Right lung (tissue), 5 donors: ENCODE results near the gene PPP2R3B. TPM values are rescaled to one million over a fixed set of nuclear protein-coding genes. Genes with fewer than 3 reads are reported as not detected.
"Not testable (repeated sequence)": the region's sequence is repeated elsewhere in the genome, so short reads cannot be mapped to it uniquely, and the experiment has no call there.

ENCODE experiments used
- DNase-seq, 2 donors: peaks; one replicate each; pipeline ENCODE4 v3.0.0-alpha.2; 2013
- polyA plus RNA-seq, 5 donors: library from polyadenylated mRNA; unstranded; fragments of 120-200 nt; gene quantifications; one replicate each; pipeline versions ENCODE4 v1.2.1 to v1.2.3, GENCODE V29; 2013; ENCODE audit warnings: inconsistent platforms in 1 of 5, low replicate concordance in 1 of 5; ENCODE audit not compliant: insufficient read length in 5 of 5, insufficient read depth in 1 of 5

Gene PPP2R3B
- polyA plus RNA-seq, 5 donors: 13.9 to 36.2 (median 23.5) TPM

DNA sequence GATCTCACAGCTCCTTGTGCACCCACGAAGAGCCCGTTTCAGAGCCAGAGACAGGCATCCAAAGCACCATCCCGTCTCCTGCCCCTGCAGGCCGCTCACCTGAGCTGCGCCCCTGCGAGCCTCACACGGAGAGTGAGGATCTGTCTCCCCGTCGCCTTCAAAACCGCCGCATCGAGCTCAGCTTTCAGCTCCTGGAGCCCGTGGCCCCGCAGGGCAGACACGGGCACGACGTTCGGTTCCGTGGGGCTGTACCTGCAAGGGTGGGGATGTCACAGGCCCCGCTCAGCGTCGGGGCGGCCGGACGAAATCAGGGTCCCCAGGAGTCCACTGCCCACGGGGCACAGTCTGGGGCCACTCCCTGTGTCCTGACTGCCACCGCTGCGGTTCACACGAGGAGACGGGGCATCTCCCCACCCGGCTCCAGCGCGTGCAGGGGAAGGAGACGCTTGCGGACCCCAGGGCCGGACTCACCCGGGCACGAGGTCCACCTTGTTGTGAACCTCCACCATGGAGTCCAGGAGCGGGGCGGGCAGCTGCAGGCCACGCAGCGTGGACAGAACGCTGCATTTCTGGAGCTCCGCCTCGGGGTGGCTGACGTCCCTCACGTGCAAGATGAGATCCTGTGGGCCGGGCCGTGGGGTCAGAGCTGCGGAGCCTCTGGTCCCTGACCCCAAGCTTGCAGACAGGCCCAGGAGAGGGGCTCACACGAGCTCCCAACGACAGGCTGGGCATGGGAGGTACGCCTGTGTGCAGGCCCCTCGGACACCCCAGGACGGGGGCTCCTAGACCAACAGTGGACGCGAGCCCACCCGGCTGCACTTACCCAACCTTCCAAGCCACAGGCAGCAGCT lies 79.2 kb downstream of the PPP2R3B start:
- no peak for DNase-seq

DNA sequence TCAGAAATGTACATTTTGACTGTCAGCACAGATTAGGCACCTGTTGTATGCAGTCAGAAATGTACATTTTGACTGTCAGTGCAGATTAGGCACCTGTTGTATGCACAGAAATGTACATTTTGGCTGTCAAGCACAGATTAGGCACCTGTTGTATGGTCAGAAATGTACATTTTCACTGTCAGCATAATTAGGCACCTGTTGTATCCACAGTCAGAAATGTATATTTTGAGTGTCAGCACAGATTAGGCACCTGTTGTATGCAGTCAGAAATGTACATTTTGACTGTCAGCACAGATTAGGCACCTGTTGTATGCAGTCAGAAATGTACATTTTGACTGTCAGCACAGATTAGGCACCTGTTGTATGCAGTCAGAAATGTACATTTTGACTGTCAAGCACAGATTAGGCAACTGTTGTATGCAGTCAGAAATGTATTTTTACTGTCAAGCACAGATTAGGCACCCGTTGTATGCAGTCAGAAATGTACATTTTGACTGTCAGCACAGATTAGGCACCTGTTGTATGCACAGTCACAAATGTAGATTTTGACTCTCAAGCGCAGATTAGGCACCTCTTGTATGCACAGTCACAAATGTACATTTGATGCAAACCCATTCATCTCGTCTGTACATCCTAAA lies 80.0 kb downstream of the PPP2R3B start:
- not testable (repeated sequence) for DNase-seq

DNA sequence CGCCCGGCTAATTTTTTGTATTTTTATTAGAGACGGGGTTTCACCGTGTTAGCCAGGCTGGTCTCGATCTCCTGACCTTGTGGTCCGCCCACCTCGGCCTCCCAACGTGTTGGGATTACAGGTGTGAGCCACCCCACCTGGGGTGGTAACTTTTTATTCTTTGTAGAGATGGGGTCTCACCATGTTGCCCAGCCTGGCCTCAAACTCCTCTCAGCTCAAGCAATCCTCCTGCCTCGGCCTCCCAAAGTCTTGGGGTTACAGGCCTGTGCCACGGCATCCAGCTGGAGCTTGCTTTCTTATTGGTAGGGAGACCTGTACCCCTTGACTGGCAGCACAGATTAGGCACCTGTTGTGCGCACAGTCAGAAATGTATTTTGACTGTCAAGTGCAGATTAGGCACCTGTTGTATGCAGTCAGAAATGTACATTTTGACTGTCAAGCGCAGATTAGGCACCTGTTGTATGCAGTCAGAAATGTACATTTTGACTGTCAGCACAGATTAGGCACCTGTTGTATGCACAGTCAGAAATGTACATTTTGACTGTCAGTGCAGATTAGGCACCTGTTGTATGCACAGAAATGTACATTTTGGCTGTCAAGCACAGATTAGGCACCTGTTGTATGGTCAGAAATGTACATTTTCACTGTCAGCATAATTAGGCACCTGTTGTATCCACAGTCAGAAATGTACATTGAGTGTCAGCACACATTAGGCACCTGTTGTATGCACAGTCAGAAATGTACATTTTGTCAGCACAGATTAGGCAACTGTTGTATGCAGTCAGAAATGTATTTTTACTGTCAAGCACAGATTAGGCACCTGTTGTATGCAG lies 80.7 kb downstream of the PPP2R3B start:
- DNase-seq: not testable (repeated sequence)

DNA sequence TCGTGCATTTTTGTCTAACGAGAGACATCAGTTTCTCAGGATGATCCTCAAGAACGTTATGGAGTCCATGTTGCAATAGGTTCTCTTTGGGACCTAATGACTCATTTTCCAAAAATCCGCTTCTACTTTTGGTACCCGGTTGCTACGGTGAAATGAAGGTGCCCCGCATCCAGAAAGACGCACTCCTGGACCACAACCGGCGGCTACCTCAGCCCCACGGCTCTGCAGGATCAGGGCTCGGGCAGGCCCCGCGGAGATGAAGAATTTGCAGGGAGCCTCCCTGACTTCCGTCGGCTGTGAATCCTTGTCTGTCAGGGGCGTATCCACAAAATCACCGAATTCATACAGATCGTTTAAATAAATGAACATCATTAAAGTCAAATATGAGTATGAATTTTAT lies 83.7 kb downstream of the PPP2R3B start:
- no peak for DNase-seq

DNA sequence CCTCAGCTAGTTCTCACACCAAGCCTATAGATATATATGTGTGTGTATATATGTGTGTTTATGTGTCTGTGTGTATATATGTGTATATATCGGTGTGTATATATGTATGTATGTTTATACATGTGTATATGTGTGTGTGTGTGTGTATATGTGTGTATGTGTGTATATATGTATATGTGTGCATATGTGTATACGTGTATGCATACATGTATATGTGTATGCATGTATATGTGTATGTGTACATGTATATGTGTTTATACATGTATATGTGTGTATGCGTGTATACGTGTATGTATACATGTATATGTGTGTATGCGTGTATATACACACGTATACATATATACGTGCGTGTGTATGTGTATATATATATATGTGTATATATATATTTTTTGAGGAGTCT lies 86.4 kb downstream of the PPP2R3B start:
- no peak for DNase-seq

DNA sequence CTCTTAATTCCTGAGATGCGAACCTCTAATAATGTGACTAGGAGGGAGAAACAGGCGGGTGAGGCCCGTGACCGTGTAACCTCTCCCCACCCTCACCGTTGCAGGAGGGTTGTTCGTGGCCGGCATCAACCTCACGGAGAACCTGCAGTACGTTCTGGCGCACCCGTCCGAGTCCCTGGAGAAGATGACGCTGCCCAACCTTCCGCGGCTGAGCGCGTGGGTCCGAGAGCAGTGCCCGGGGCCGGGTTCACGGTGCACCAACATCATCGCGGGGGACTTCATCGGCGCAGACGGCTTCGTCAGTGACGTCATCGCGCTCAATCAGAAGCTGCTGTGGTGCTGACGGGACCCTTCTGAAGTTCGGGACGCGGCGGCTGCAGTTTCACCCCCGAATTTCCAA lies 87.7 kb downstream of the PPP2R3B start:
- no peak for DNase-seq

DNA sequence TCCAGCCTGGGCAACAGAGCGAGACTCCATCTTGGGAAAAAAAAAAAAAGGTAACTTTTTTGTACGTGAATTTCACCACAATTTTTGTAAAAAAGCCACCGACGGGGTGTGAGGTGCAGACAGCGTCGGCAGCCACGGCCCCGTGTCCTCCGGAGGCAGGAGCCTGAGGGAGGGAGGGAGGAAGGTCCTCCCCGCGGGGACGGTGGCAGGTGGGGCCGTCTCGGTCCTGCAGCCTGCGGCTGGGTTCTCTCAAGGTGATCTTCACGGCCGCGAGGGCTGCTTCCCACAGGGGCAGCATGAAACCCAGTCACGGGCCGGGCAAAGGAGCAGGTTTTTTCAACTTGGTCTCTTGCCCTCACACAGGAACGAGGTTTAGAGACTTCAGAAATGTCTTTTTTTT lies 91.6 kb downstream of the PPP2R3B start:
- DNase-seq: no peak

DNA sequence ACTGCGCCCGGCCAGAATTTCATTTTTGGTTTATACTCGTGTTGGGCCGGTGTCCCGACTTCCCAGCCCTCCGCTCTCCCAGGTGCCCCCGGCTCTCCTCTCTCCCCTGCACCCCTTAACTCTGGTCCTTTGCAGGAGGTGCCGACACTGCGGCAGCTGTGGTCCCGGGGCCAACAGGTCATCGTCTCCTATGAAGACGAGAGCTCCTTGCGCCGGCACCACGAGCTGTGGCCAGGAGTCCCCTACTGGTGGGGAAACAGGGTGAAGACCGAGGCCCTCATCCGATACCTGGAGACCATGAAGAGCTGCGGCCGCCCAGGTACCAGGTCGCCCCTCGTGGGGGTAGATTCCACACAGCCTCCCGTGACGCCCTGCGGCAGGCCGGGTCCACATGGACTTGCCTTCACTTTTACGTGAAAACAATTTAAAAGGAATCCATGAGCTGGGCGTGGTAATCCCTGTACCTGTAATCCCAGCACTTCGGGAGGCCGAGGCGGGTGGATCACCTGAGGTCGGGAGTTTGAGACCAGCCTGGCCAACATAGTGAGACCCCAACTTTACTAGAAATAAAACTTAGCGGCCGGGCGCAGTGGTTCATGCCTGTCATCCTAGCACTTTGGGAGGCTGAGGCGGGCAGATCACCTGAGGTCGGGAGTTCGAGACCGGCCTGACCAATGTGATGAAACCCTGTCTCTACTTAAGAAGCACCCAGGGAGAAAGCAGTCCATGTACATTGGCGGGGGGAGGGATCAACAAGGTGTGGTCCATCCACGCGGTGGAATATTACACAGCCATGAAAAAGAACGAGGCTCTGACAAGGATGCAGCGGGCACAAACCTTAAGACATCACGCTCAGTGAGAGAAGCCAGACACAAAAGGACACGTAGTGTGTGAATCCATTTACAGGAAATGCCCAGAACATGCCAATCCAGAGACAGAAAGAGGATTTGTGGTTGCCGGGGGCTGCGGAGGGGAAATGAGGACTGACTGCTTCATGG lies 93.5 kb downstream of the PPP2R3B start:
- DNase-seq: no peak

DNA sequence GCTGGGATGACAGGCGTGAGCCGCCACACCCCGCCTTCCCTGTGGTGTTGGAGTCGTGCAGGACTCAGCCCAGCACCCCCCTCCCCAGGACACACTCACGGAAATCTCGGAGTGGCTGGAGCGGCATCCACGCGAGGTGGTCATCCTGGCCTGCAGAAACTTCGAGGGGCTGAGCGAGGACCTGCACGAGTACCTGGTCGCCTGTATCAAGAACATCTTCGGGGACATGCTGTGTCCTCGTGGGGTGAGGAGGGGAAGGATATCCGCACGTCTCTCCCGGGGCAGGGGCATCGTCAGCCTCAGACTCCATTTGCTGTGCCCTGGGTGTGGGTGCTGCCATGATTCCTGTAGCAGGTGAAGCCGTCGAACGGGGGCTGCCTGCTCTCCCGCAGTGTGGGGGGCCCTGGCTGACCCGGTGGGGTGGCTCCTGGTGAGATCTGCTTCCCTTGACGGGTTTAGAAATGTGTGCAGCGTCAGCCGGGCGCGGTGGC lies 95.3 kb downstream of the PPP2R3B start:
- no peak for DNase-seq

DNA sequence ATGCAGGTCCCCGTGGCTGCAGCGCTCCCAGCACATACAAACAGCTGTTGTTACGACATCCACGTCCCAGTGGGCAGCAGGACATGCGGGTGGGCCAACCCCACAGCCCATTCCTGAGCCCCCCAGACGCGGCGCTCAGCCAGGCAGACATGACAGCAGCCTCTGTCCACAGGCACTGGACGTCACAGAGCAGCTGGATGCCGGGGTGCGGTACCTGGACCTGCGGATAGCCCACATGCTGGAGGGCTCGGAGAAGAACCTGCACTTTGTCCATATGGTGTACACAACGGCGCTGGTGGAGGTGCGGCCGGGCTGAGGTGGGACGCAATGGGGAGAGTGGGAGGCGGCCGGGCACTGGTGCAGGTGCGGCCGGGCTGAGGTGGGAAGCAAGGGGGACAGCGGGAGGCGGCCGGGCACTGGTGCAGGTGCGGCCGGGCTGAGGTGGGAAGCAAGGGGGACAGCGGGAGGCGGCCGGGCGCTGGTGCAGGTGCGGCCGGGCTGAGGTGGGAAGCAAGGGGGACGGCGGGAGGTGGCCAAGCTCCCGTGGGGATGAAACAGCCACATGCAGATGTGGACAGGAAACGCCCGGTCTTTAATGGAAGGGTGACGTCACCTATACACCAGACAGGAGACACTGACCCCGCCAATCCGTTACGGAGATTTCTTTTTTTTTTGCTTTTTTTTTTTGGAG lies 96.1 kb downstream of the PPP2R3B start:
- DNase-seq: no peak

DNA sequence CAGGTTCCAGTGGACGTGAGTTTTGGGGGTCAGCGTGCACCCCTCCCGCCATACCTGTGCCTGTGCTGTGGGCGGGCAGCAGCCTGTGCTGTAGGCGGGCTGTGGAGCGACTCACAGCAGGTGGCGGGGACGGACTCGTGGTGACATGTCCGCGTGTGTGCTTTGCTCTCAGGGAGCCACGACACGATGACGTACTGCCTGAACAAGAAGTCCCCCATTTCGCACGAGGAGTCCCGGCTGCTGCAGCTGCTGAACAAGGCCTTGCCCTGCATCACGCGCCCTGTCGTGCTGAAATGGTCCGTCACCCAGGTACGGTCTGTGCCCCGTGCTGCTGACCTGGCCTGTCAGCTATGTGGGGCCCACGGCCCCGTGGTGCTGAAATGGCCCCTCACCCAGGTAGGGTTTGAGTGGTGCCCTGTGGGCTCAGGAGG lies 98.1 kb downstream of the PPP2R3B start:
- no peak for DNase-seq

DNA sequence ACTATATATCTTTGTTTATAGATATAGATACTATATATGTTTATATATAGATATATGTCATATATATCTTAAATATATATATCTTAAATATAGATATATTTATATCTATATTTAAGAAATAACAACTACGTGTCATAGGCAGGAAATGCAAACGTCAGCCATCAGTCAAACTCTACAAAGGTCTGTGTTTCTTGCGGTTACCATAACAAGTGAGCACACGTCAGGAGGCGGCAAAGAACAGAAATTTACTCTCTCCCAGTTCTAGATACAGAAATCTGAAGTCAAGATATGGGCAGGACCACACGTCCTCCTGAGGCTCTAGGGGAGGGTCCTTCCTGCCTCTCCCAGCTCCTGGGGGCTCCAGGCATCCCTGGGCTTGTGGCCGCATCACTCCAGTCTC lies 99.0 kb downstream of the PPP2R3B start:
- no peak for DNase-seq

DNA sequence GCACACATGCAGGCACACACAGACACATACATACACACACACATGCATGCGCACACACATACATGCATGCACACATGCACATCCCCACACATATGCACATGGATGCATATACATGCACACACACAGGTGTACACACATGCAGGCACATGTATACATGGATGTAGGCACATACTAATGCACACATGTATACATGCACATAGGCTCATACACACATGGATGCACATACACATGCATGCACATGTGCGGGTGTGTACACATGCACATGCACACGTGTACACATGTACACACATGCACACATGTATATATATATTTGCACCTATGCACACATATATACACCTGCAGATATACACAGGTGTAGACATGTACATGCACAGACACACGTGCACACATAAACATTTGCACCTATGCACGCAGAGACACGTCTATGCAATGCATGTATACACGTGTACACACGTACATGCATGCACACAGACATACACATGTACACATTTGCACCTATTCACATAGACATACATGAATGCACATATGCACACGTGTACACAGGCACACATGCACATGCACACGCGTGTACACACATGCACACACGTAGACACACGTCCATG lies 101.5 kb downstream of the PPP2R3B start:
- DNase-seq: no peak

Other genes starting within 250 kb of the PPP2R3B start
- 10 to 100 TPM; 29.3 to 43.2 (median 36.5) TPM for gene PLCXD1, start 105.5 kb downstream of the PPP2R3B start, polyA plus RNA-seq
- gene GTPBP6, start 68.1 kb downstream of the PPP2R3B start, polyA plus RNA-seq: 10 to 100 TPM; 26.5 to 66.6 (median 55.3) TPM
- under 1 TPM; 0.05 to 0.24 (median 0.08) TPM for gene SHOX, start 243.9 kb upstream of the PPP2R3B start, polyA plus RNA-seq